Measurements from ENCODE around the gene FBXO11.

The FBXO11 gene

DNA sequence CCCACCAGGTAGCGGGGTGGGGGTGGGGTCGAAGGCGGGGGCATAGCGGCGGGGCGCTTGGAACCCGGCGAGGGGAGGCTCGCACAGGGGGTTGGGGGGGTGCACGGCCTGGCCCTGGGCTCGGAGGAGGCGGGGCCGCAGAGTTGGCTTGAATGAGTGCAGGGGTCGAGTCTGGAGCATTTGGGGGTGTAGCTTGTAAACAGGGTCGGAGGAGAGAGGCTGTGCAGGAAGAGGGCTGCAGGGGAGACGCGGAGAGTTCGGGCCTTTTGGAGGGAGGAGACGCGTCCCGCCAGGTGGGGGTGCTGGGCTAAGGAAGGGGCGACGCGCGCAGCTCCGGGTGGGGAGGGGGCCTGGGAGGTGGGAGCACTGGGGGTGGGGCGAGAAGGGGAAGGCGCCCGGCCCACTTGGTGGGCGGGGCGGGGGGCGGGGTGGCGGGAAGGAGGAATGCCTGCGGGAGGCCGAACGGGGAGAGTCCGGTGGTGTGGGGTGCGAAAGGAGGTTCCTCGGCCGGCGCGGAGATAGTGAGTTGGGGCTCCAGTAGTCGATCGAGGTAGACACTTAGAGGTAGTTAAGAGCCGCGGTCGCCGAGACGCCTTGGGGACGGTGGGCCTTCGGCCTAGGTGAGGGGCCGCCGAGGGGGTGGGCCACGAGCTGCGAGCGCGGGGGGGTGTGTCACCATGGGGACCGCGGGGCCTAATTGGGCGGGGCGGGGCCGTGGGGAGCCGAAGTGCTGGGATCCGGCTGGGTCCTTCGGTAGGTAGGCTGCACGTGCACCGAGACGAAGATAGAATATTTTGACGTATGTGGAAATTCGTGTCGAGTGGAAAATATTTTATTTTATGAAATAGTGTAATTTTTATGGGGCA is 122.6 kb downstream of the FBXO11 start:
- no peak for FAIRE-seq

DNA sequence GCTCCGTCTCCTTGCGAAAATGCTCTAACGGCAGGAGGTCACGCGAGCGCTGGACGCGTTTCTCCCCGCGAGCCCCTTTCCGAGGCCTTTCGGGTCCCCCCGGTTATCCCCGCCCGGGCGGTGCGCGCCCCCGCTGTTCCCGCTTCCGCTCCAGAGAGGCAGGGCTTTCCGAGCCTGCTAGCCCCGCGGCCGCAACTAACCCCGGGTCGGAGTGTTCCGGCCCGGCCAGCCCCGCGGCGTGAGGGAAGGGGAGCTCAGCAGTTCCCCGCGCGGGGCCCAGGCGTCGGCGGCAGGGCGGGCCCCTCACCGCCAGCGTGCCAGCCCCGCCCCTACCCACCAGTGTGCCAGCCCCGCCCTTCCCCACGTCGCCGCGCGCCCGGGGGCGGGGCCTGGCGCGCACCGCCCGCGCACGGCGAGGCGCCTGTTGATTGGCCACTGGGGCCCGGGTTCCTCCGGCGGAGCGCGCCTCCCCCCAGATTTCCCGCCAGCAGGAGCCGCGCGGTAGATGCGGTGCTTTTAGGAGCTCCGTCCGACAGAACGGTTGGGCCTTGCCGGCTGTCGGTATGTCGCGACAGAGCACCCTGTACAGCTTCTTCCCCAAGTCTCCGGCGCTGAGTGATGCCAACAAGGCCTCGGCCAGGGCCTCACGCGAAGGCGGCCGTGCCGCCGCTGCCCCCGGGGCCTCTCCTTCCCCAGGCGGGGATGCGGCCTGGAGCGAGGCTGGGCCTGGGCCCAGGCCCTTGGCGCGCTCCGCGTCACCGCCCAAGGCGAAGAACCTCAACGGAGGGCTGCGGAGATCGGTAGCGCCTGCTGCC is 123.4 kb downstream of the FBXO11 start, which contains the start of gene MSH6:
Gene MSH6, plus strand, starts transcription at position 475 of the 815 bp plus-strand sequence. Its CDS starts 89 bp downstream, at position 564.
- FAIRE-seq: no peak

DNA sequence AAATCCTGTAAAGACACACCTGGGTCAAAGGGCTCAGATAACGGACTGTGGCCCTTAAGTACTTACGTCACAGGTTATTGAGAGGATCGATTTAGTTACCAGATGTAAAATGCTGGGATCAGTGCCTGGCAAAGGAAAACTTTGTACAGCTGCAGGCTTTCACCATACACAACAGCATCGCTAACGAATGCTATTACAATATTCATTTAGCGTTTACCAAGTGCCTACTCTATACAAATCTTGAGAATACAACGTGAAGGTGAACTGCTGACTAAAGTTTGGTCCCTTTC is 124.0 kb downstream of the FBXO11 start:
- FAIRE-seq: no peak

DNA sequence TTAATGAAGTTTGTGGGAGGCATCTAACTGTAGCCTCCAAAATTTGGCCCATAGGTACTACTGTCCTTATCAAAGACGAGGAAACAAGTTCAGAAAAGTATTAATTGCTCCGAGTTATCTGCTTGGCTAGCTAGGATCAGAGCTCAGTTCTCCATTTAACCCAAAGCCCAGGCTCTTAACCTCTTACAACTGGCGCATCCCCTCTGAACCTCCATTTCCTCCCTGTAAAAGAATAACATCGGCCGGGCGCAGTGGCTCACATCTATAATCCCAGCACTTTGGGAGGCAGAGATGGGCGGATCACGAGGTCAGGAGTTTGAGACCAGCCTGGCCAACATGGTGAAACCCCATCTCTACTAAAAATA is 126.9 kb downstream of the FBXO11 start:
- FAIRE-seq: no peak

DNA sequence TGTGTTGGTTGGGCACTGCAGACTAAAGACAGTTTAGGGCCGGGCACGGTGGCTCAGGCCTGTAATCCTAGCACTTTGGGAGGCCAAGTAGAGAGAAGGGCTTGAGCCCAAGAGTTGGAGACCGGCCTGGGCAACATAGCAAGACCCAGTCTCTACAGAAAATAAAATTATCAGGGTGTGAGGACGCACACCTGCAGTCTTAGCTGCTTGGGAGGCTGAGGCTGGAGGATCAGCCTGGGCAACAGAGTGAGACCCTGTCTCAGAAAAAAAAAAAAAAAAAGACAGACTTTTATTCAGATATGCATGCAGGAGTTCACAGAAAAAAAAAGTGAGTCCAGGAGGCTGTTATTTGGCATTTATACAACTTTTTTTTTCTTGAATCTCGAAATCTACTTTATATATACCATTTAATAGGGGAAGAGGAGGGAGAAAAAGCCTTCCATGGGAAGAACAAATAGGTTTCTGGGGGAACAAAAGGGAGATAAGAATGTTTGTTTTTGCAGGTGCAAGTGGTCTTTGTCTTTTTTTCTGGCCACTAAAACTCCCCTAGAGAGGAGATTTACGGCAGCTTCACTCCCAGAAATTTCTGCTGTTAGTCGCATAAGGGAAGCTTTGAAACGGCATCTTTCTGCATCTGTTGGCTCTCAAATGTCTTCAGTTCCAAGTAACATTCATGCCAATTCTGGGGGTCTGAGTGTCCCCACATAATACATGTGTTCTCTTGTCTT is 127.4 kb downstream of the FBXO11 start:
- FAIRE-seq: no peak

DNA sequence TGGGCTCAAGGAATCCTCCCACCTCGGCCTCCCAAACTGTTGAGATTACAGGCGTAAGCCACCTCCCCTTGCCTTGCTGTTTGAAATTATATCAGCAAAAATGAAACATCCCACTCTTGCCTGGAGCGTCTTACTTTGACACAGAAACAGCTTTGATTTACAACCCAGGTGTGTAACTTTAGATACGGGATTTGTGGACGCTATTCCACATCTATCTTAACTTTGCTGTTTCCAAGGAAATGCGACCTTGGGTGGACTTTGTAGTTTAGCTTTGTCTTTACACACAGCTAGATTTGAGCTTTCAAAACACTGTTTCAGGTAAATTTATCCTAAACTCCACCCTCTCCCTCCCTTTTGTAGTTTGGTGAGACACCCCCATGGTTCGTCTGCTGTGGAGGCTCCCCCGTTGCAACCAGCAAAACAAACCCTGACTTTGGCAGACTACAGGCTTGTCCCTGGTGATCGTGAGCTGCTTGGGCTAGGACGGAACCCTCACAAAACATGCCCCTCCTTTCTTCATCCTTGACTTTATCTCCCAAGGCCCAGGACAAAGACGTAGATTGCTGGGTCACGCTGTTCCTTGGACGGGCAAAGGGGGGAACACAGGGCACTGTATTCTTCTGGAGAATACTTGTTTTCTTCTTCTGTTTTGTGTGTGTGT is 128.9 kb downstream of the FBXO11 start:
- no peak for FAIRE-seq

DNA sequence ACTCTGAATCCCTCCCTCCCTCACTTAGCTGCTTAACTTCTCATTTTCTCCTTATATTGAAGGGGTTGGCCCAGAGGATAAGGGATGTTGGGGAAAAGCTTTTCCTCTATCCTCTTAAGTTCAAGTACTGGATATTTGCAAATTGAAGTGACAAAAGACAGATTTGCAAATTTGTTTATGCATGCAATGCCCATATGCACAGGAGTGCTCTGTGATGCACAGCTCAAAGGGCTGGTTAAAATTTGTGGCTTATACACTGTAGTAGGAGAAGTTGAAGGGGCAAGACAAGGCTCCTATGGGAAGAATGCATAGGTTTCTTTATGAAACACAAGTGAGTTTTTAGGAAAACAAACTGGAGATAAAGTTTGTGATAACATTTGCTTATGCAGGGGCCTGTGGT is 131.7 kb downstream of the FBXO11 start:
- no peak for FAIRE-seq

DNA sequence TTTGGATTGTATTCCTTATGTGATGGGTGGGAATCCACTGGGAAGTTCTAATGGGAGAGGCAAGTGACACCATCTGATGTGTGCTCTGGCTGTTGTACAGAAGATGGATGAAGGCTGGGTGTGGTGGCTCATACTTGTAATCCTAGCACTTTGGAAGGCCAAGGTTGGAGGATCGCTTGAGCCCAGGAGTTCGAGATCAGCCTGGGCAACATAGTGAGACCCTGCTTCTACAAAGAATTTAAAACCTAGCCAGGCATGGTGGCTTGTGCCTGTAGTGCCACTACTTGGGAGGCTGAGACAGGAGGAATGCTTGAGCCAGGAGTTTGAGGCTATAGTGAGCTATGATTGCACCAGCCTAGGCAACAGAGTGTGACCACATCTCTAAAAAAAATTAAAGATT is 134.0 kb downstream of the FBXO11 start:
- FAIRE-seq: no peak

DNA sequence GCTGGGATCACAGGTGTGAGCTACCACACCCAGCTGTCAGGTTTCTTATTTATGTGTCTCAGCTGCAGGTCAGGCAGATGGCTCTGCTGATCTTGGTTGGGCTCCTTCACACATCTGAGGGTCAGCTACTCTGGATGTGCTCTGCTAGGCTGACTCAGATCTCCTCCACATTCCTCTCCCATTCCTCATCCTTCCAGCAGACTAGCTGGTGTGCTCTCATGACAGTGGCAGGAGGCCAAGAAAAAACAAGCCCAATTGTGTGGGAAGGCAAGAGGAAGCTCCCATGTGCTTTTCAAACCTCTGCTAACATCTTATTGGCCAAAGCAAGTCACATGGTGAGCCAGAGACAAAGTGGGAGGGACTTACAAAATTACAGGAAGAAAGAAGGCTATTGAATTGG is 135.1 kb downstream of the FBXO11 start:
- FAIRE-seq: no peak

DNA sequence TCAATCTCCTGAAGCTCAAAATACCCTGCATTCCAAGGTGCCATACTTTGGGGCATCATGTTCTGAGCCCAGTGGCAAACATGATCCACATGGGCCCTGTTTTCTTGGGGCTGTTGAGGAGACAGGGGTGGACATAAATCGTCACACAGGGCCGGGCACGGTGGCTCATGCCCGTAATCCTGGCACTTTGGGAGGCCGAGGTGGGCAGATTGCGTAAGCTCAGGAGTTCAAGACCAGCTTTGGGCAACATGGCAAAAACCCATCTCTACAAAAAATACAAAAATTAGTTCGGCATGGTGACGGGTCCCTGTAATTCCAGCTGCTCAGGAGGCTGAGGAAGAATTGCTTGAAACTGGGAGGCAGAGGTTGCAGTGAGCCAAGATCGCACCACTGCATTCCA is 137.0 kb downstream of the FBXO11 start:
- FAIRE-seq: no peak

DNA sequence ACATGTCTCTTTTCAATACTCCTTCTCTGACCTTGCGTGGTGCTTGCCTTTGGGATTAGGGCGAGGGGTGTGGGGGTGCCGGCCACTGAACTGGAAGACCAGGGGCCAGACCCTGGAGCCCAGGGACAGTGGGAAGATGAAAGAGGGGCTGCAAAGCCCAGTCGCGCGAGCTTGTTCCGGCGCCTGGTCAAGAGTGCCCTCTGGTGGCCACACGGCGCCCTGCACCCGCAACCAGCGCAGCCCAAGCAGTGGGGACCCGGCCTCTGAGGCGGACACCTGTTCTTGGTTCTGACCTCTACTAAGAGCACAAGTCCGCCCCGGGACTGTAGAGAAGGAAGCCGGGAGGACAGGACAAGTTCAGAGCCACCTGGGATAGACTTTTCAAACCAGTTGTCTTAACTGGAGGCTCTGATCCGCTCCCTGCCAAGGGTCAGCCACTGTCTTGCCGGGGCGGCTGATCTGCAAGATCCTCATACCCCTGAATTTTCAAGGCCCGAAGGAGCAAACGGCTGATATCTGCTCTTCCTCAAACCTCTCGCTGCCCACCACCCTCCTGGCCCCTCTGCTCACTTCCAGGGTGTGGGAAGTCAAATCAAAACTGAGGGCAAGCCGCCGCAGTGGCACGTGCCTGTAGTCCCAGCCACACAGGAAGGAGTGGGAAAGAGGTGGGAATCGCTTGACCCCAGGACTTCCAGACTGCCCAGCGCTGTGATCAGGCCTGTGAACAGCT is 138.3 kb downstream of the FBXO11 start:
- no peak for FAIRE-seq

DNA sequence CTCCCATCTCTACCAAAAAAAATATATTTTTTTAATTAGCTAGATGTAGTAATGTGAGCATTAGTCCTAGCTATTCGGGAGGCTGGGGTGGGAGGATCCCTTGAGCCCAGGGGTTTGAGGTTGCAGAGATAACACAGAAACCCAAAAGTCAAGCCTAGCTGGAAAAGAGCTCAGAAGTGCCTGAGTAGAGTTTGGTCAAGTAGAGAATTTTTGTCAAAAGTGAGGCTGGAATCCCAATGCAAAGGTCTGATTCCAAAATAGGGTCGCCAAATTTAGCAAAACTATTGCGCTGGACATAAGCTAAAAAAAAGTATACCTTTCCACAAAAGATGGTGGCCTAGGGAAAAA is 138.8 kb downstream of the FBXO11 start:
- FAIRE-seq: no peak

DNA sequence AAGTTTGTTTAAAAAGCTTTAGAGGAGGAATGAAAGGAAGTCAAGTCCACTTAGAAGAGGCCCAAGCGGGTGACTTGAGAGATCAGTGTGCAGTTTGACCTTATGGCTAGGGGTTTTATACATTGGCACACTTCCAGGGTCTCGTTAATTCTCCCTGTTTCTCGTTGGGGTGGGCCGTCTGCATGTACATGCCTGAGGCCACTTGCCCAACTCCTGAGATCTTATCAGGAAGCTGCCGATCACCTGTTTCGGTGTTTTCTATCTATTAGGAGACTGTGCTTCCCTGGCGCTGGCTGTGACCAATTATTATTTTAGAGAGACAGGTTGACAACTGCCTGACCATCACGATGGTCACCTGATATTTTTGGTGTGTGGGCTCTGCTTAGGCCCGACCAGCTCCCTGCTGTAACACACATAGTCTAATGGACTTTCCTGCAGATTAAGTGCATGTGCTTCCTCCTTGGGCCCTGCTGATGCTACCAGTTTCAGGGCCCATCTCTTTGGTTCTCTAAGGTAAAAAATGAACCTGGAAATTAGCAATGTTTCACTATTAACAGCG is 154.4 kb downstream of the FBXO11 start:
- FAIRE-seq: no peak

DNA sequence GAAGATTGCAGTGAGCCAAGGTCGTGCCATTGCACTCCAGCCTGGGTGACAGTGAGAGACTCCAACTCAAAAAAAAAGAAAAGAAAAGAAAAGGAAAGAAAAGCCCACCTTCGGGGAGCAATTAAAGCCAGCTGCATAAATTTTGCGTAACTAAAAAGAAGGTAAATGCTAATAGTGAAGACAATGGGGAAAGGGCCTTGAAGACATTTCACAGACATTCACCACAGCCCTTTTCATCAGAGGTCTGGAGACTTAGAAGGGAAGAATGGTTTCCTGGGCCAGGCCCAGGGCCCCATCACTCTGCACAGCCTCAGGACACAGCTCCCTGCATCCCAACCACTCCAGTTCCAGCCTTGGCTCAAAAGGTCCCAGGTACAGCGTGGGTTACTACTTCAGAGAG is 158.4 kb downstream of the FBXO11 start:
- FAIRE-seq: no peak

DNA sequence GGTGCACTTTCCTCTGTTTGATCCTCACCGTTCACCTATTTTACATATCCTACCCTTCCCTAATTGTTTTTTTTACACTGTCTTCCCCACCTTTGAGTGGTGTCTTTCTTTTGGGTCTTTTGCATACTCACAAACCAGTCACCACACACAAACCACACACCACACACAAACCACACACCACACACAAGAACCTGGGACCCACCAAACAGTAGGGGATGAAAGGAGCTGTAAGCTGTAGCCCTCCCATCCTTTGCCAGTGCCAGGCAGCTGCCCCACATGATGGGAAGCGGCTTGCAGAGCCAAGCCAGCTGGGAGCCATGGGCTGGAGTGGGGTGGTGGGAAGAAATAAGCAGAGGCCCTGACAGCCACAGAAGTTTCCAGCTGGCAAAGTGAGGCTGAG is 162.2 kb downstream of the FBXO11 start:
- FAIRE-seq: no peak

DNA sequence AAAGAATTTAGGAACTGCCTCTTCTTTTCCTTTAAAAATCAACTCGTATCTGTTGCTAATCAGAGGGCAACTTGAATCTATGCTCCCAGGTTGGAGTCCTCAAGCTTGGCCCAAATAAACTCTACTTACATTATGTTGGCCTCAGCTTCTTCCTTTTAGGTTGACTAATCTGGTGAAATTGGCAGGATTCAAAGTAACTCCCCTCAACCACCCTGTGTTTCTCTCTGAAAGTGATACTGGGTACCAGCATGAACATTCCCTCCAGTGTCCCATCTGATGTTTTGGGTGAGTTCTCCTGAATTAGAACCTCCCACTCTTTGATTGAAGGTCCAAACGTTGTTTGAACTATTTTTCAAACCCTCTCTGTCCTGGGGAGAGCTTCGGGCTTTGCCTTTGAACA is 164.7 kb downstream of the FBXO11 start:
- FAIRE-seq: no peak

DNA sequence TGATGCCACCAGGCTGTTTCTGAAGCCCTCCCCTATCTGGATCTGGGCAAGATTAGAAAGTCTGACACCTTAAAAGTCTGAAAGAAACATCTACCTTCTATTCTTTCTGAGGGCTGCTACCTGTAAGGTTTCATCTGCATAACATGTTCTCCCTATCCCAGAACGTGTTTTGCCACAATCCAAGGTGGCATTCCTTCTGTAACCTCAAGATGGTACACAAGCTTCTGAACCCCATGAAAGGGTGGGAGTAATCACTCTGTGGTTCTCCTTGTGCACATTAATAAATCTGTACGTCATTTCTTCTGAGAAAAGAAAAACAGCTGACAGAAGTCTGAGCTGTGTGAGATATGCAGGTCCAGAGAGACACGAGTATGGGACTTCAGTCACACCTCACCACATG is 165.2 kb downstream of the FBXO11 start:
- FAIRE-seq: no peak

Measured in A204.1 (cell line).